HG03558 (cell line): ENCODE data around the gene USP15.
"Not testable (repeated sequence)": the region's sequence is repeated elsewhere in the genome, so short reads cannot be mapped to it uniquely, and the experiment has no call there.

Experiments
- ATAC-seq: cut with Tn5 transposase; IDR thresholded peaks from one replicate; pipeline ENCODE4 v1.9.1; 2021; ENCODE audit warnings: moderate number of reproducible peaks; ENCODE audit not compliant: unreplicated experiment; ENCODE audit errors: extremely low read depth

Gene USP15

DNA sequence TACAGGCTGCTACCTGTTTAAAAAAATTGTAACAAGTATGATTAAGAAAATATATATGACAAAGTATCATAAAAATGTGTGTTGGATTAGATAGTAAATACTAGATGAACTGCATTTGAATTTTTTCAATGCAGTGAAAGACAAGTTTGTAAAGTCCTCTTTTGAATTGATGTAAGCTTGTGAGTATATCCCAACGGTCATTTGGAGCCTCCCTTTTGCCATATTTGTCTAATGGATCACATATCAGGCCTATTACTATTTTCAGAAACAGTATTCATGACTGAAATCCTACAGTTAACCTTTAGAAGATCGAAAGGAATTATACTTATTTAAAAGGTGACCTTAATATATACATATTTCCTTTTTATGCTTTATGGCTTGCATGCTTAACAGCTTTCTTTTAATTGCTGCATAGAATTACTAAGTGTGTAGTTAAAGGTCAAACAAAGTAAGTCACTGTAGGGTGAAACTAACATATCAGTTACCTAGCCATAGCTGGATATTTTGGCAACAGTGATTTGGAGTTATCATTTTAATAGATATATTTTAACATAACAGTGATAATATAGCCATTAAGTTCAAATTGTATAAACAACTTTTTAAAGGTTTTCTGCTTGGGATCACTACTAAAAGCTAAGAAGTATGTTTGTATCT is 53.6 kb downstream of the USP15 start:
- ATAC-seq: no peak

DNA sequence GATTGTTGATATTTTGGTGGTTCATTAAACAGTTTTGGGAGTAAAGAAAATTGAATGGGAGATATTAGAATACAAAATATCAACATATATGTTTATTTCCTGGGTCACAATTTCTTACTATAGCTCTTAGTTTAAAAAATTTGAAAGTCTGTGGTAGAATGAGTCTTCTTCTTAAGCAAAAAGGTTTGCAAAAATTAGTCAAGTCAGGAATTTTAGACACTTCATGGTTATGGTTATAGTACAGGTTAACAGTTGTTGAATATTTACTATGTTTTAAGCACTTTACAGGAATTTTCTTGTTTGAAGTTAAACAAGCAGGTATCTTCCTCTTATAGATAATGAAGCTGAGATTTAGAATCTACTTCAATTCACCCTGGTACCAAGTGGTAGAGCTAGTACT is 56.8 kb downstream of the USP15 start:
- ATAC-seq: no peak

DNA sequence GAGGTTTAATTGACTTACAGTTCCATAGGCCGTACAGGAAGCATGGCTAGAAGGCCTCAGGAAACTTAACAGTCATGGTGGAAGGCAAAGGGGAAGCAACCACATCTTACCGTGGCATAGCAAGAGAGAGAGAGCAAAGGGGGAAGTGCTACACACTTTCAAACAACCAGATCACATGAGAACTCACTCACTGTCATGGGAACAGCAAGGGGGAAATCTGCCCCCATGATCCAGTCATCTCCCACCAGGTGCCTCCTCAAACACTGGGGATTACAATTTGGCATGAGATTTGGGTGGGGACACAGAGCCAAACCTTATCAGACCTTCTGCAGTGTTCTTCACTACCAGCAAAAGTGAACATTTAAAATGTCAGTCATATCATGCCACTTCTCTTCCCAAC is 58.9 kb downstream of the USP15 start:
- ATAC-seq: no peak

DNA sequence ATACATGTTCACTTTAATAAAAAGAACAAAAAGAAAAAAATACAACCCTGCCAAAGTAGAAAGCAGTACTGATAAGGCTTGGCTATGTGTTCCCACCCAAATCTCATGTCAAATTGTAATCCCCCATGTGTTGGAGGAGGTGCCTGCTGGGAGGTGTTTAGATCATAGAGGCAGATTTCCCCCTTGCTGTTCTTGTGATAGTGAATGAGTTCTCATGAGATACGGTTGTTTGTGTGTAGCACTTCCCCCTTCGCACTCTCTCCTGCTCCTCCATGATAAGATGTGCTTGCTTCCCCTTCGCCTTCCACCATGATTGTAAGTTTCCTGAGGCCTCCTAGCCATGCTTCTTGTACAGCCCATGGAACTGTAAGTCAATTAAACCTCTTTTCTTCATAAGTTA is 59.9 kb downstream of the USP15 start:
- no peak for ATAC-seq

DNA sequence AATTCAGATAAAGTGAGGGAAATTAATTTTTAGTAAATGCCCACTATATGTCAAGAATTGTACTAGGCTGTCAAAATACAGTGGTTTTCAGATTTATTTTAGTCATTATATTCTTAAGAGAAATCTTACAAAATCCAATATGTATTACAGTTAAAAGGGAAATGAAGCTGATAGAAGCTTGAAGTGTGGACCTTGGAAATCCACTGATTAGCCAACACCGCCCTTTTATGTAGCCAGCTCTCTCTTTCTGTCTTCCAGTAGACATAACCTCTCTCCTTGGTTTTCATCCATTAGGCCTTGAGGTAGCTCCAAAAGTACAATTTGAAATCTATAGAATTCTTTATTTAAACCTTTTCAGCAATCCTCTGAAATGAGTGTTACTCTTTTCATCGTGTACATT is 63.2 kb downstream of the USP15 start:
- no peak for ATAC-seq

DNA sequence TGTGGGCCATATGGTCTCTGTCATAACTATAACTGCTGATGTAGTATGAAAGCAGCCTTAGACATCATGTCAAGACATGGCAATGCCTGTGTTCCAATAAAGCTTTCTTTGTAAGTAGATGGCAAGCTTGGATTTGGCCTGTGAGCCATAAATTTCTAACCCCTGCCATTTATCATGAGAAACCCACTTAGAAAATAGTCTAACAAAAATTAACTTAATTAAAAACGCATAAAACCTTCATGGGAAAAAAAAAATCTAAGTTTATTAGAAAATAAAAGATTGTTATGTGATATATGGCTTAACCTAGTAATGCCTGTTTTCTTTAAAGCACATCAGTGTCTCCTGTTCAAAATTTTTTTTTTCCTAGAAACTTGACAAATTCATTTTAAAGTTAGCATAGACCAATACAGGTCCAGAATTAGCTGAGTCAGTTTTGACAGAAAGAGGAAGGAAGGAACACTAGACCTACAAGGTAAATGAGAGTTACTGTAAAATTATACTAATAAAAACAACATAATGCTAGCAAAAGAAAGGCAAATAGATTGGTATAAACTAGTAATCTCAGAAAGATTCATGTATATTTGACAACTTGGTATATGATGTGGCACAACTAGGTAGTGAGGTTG is 68.2 kb downstream of the USP15 start:
- no peak for ATAC-seq

DNA sequence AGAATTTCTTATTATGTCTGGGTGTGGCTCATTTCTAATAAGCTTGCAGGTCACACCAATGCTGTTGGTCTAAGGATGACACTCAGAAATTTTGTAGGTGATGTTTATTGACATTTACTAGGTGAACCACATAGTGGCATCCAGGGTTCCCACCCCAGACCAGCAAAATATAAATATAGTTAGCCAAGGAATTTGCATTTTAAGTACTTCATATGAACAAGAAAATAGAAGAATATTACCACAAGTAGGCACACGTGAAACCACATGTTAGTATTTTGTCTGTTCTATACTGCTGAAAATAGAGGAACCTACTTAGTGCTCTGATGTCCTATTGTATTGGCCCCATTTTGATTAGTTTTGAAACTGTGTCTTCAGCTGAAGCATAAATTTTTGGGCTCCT is 71.1 kb downstream of the USP15 start:
- ATAC-seq: no peak

DNA sequence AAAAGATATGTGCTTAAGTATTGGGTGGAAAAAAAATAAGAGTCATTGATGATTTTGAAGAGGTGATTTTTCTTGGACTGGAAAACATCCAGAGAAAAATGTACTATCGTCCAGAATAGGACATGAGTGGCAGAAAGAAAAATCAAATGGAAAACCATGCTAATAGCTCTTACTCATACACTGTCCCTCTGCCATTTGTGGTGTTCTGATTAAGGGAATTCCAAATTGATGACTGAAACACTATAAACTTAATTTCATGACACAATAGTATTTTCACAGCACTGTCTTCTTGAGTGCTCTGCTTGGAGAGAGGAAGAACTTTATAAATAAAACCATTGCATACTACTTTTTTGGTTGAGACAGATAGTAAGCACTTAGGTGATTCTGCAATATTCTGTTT is 72.4 kb downstream of the USP15 start:
- no peak for ATAC-seq

DNA sequence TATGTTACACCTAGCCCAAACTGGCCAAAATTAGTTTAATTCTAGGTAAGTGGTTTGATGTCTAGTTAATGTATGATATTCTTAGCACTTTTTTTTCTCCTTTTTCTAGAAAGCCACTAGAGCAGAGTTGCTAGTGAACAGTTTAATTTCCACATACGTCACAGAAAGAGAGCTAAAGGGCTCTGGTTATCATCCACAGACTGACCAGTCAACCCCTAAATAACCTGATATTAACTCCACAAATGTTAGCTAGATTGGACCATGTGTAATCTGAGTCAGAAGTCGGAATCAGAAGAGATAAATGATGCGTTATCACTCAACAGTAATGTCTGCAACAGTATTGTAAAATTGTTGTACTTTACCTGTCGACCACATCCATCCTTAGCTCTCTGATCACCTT is 74.9 kb downstream of the USP15 start:
- ATAC-seq: no peak

DNA sequence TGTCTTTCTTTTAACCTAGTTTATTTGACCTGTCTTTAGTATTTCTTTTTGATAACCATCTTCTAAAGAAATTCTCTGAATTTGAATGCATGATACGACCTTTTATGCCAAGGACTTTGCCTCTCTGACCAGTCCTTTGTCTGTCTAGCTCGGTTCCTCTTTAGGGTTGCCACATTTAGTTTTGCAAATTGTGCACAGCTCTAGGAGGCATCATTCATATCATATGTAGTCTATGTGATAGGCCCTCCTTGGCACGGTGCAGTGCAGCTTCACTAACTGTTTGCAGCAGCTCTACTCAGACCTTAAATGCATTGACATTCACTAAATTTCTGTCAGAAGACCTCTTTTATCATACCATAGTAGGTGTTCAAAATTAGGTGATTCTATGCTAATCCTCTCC is 75.6 kb downstream of the USP15 start:
- no peak for ATAC-seq

DNA sequence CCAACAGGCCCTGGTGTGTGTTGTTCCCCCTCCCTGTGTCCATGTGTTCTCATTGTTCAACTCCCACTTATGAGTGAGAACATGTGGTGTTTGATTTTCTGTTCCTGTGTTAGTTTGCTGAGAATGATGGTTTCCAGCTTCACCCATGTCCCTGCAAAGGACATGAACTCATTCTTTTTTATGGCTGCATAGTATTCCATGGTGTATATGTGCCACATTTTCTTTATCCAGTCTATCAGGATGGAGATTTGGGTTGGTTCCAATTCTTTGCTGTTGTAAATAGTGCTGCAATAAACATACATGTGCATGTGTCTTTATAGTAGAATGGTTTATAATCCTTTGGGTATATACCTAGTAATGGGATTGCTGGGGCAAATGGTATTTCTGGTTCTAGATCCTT is 77.4 kb downstream of the USP15 start:
- not testable (repeated sequence) for ATAC-seq

DNA sequence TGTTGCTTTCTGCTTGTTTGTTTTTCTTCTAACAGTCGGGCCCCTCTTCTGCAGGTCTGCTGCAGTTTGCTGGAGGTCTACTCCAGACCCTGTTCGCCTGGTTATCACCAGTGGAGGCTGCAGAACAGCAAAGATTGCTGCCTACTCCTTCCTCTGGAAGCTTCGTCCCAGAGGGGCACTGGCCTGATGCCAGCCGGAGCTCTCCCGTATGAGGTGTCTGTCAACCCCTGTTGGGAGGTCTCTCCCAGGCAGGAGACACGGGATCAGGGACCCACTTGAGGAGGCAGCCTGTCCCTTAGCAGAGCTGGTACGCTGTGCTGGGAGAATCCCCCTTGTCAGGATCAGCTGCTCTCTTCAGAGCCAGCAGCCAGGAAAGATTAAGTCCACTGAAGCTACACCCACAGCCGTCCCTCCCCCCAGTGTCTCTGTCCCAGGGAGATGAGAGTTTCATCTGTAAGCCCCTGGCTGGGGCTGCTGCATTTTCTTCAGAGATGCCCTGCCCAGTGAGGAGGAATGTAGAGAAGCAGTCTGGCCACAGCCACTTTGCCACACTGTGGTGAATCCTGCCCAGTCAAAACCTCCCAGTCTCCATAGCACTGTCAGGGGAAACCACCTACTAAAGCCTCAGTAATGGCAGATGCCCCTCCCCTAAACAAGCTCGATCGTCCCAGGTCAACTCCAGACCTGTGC is 82.6 kb downstream of the USP15 start:
- ATAC-seq: not testable (repeated sequence)

DNA sequence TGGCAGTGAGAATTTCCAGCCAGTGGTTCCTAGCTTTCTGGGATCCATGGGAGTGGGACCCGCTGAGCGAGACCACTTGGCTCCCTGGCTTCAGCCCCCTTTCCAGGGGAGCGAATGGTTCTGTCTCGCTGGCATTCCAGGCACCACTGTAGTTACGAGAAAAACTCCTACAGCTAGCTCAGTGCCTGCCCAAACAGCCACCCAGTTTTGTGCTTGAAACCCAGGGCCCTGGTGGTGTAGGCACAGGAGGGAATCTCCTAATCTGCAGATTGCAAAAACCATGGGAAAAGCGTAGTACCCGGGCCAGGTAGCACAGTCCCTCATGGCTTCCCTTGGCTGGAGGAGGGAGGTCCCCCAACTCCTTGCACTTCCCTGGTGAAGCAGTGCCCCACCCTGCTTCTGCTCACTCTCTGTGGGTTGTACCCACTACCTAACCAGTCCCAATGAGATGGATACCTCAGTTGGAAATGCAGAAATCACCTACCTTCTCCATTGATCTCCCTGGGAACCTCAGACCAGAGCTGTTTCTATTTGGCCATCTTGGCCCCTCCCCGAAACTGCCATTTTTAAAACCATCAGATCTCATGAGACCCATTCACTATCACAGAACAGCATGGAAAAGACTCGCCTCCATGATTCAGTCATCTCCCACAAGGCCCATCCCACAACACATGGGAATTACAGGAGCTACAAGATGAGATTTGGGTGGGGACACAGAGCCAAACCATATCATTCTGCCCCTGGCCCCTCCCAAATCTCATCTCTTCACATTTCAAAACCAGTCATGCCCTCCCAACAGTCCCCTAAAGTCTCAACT is 83.3 kb downstream of the USP15 start:
- ATAC-seq: not testable (repeated sequence)

DNA sequence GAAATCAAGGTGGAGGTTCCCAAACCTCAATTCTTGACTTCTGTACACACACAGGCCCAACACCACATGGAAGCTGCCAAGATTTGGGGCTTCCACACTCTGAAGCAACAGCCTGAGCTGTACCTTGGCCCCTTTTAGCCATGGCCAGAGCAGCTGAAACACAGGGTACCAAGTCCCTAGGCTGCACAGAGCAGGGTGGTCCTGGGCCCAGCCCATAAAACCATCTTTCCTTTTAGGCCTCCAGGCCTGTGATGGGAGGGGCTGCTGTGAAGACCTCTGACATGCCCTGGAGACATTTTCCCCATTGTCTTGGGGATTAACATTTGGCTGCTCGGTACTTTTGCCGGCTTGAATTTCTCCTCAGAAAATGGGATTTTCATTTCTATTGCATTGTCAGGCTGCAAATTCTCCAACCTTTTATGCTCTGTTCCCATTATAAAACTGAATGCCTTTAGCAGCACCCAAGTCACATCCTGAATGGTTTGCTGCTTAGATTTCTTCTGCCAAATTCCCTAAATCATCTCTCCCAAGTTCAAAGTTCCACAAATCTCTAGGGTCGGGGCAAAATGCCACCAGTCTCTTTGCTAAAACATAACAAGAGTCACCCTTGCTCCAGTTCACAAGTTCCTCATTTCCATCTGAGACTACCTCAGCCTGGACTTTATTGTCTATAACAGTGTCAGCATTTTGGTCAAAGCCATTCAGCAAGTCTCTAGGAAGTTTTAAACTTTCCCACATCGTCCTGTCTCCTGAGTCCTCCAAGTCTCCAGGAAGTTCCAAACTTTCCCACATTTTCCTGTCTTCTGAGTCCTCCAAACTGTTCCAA is 84.7 kb downstream of the USP15 start:
- ATAC-seq: not testable (repeated sequence)

DNA sequence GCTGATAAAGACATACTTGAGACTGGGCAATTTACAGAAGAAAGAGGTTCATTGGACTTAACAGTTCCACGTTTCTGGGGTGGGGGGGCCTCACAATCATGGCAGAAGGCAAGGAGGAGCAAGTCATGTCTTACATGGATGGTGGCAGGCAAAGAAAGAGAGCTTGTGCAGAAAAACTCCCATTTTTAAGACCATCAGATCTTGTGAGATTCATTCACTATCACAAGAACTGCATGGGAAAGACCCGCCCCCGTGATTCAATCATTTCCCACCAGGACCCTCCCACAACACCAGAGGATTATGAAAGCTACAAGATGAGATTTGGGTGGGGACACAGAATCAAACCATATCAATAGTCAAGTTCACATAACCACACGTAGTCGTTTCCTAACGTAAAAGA is 85.5 kb downstream of the USP15 start:
- ATAC-seq: no peak

DNA sequence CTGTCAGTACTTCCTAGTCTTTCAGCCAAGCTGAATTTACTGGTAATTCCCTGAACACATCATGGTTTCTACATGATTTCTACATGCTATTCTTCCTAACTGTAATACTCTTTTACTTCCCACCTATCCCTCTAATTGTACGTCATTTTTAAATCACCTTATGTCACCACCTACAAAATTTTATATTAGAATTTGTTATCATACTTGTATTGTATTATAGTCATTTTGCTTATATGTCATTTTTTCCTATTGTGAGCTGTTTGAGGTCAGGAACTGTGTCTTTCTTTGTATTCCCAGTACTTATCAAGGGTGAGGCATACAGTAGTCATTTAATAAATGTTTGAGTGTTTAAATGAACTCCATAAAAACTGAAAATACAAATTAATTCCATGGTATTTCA is 86.6 kb downstream of the USP15 start:
- no peak for ATAC-seq

DNA sequence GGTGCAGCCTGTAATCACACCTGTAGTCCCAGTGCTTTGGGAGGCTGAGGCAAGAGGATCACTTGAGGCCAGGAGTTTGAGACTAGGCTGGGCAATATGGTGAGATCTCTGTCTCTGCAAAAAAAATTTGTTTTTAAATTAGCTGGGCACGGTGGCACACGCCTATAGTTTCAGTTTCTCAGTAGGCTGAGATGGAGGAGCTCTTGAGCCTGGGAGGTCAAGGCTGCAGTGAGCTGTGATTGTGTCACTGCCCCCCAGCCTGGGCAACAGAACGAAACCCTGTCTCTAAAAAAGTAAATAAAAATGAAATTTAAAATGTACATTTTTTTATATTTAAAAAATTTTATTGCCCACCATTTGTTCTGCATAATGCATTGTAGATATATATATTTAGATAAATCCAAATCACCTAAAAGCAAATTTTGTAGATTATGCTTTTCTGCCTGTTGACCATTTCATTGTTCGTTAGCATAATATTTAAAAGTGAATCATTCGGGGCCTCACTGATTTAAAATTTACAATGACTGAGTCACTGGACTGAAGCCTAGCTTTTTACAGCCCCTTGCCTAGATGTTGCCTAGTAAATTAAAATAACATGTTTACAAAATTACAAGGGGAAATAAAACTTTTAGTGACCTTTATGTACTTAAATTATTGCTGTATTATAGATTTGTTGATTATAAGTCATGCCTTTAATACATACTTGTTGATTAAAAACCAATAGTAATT is 87.9 kb downstream of the USP15 start:
- ATAC-seq: no peak

DNA sequence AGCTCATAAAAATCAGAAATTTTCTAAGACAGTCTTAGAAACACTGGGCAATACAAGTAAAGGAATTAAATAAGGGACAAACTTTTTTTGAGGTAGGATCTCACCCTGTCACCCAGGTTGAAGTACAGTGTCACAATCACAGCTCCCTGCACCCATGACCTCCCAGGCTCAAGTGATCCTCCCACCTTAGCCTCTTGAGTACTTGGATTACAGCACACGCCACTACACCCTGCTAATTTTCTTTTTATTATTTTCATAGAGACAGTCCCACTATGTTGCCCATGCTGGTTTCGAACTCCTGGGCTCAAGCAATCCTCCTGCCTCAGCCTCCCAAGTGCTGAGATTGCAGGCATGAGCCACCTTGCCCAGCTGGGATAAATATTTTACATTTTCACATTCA is 90.3 kb downstream of the USP15 start:
- ATAC-seq: no peak

DNA sequence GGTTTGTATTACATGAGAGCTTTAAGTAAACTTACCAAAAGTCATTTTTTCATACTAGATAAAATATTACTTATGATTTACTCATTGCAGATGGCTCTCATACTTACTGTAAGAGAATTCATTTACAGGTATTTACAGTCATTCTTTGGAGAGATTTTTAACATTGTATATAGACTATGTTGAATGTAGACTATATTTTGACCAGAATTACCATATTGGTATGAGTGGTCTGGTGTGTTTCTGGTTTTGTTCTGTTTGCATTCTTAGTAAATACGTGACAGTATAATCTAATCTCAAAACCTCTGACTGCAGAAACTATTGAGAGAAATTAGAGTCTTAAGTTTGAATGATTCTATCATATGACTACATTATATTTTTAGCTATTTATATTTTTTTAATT is 91.1 kb downstream of the USP15 start:
- ATAC-seq: no peak
